ENCODE measurements around the gene TUBB4B. TPM values are rescaled to one million over a fixed set of nuclear protein-coding genes. Genes with fewer than 3 reads are reported as not detected.
"Not testable (repeated sequence)": the region's sequence is repeated elsewhere in the genome, so short reads cannot be mapped to it uniquely, and the experiment has no call there.

The TUBB4B gene
- total RNA-seq, 2 donors from 2014 or later = 332 to 432 TPM

GRCh38 chr9:137233143-137233980 is 7.7 kb upstream of the TUBB4B start:
- no peaks in the 10 kb centered on the region for H3K9me3 Mint-ChIP-seq
- H3K36me3 Mint-ChIP-seq = no peaks in the 10 kb centered on the region
- H3K4me3 Mint-ChIP-seq = no peak overlapping the region
- no peak overlapping the region for H3K27ac Mint-ChIP-seq
- H3K4me1 Mint-ChIP-seq (ENCODE audit: low read depth in 2 of 2) = peaks cover 0 to 3% of the 10 kb centered on the region in 2 donors
- peaks cover 0 to 6% of the 10 kb centered on the region in 2 donors for H3K27me3 Mint-ChIP-seq
- DNase-seq (ENCODE audit: low spot score) (no peak), ATAC-seq (no peak)

- ATAC-seq = no peak
- Mint-ChIP-seq H3K27me3 (peaks cover 0 to 6% of the 10 kb centered on the region in 2 donors), H3K27ac (no peak overlapping the region), H3K9me3 (no peaks in the 10 kb centered on the region), H3K36me3 (no peaks in the 10 kb centered on the region), H3K4me1 (ENCODE audit: low read depth in 2 of 2) (peaks cover 5 to 6% of the 10 kb centered on the region in 2 donors), H3K4me3 (no peak overlapping the region)
- no peak for DNase-seq (ENCODE audit: low spot score)
These were observed 6.9 kb upstream of the TUBB4B start for GRCh38 chr9:137234055-137234697.

GRCh38 chr9:137234758-137235423 is 6.2 kb upstream of the TUBB4B start:
- DNase-seq (ENCODE audit: low spot score) (no peak), ATAC-seq (no peak)
- Mint-ChIP-seq H3K4me1 (ENCODE audit: low read depth in 2 of 2) (peaks cover 5 to 6% of the 10 kb centered on the region in 2 donors), H3K27me3 (peaks cover 0 to 6% of the 10 kb centered on the region in 2 donors), H3K9me3 (no peaks in the 10 kb centered on the region), H3K36me3 (no peaks in the 10 kb centered on the region), H3K27ac (no peak overlapping the region), H3K4me3 (no peak overlapping the region)

- H3K27ac Mint-ChIP-seq = no peak overlapping the region
- peaks cover 5 to 6% of the 10 kb centered on the region in 2 donors for H3K4me1 Mint-ChIP-seq (ENCODE audit: low read depth in 2 of 2)
- H3K27me3 Mint-ChIP-seq = peaks cover 0 to 6% of the 10 kb centered on the region in 2 donors
- no peak for ATAC-seq
- H3K4me3 Mint-ChIP-seq = no peak overlapping the region
- H3K36me3 Mint-ChIP-seq = no peaks in the 10 kb centered on the region
- no peaks in the 10 kb centered on the region for H3K9me3 Mint-ChIP-seq
- no peak for DNase-seq (ENCODE audit: low spot score)
These were observed 5.5 kb upstream of the TUBB4B start for GRCh38 chr9:137235424-137236237.

GRCh38 chr9:137236238-137236935 is 4.7 kb upstream of the TUBB4B start:
- Mint-ChIP-seq H3K4me3 (no peak overlapping the region), H3K27ac (no peak overlapping the region), H3K27me3 (peaks cover 0 to 6% of the 10 kb centered on the region in 2 donors), H3K9me3 (no peaks in the 10 kb centered on the region), H3K4me1 (ENCODE audit: low read depth in 2 of 2) (peaks cover 5 to 9% of the 10 kb centered on the region in 2 donors), H3K36me3 (no peaks in the 10 kb centered on the region)
- ATAC-seq (peak; percentile 20 to 21), DNase-seq (ENCODE audit: low spot score) (peak; percentile 87)

- ATAC-seq (no peak), DNase-seq (ENCODE audit: low spot score) (no peak)
- no peak overlapping the region for H3K27ac Mint-ChIP-seq
- H3K4me3 Mint-ChIP-seq = no peak overlapping the region
- H3K36me3 Mint-ChIP-seq = no peaks in the 10 kb centered on the region
- H3K9me3 Mint-ChIP-seq = no peaks in the 10 kb centered on the region
- H3K27me3 Mint-ChIP-seq = peaks cover 0 to 6% of the 10 kb centered on the region in 2 donors
- H3K4me1 Mint-ChIP-seq (ENCODE audit: low read depth in 2 of 2) = peaks cover 5 to 9% of the 10 kb centered on the region in 2 donors
These were observed 4.1 kb upstream of the TUBB4B start for GRCh38 chr9:137236936-137237421.

- Mint-ChIP-seq H3K4me1 (ENCODE audit: low read depth in 2 of 2) (peaks cover 10 to 18% of the 10 kb centered on the region in 2 donors), H3K27ac (no peak overlapping the region), H3K27me3 (peaks cover 0 to 6% of the 10 kb centered on the region in 2 donors), H3K9me3 (no peaks in the 10 kb centered on the region), H3K36me3 (peaks cover 5% of the 10 kb centered on the region), H3K4me3 (no peak overlapping the region)
- DNase-seq (ENCODE audit: low spot score) (no peak), ATAC-seq (no peak)
These were observed 3.0 kb upstream of the TUBB4B start for GRCh38 chr9:137237759-137238726.

GRCh38 chr9:137239541-137240200 is 1.4 kb upstream of the TUBB4B start:
- not testable (repeated sequence) for DNase-seq (ENCODE audit: low spot score); H3K36me3 Mint-ChIP-seq; ATAC-seq; H3K9me3 Mint-ChIP-seq; H3K27me3 Mint-ChIP-seq
- peaks cover 15 to 22% of the 10 kb centered on the region in 2 donors for H3K4me1 Mint-ChIP-seq (ENCODE audit: low read depth in 2 of 2)
- peak overlapping the region; percentile 68 for H3K4me3 Mint-ChIP-seq
- peak overlapping the region; percentile 30 to 39 for H3K27ac Mint-ChIP-seq

GRCh38 chr9:137240318-137240840 is 708 bp upstream of the TUBB4B start:
- peak overlapping the region; percentile 81 to 92 for H3K27ac Mint-ChIP-seq
- ATAC-seq (peak; percentile 1 to 41), DNase-seq (ENCODE audit: low spot score) (no peak)
- H3K9me3 Mint-ChIP-seq = no peaks in the 10 kb centered on the region
- peaks cover 0 to under 1% of the 10 kb centered on the region in 2 donors for H3K27me3 Mint-ChIP-seq
- H3K4me3 Mint-ChIP-seq = peak overlapping the region; percentile 68
- peaks cover 15 to 22% of the 10 kb centered on the region in 2 donors for H3K4me1 Mint-ChIP-seq (ENCODE audit: low read depth in 2 of 2)
- peaks cover 5% of the 10 kb centered on the region for H3K36me3 Mint-ChIP-seq

- DNase-seq (ENCODE audit: low spot score) = peak; percentile 86
- peak; percentile 51 to 67 for ATAC-seq
- peaks cover 15 to 22% of the 10 kb centered on the region in 2 donors for H3K4me1 Mint-ChIP-seq (ENCODE audit: low read depth in 2 of 2)
- H3K9me3 Mint-ChIP-seq = no peaks in the 10 kb centered on the region
- peaks cover 5% of the 10 kb centered on the region for H3K36me3 Mint-ChIP-seq
- H3K27me3 Mint-ChIP-seq = no peaks in the 10 kb centered on the region
- H3K4me3 Mint-ChIP-seq = peak overlapping the region; percentile 88
- H3K27ac Mint-ChIP-seq = peak overlapping the region; percentile 81 to 92
These were observed 592 bp downstream of the TUBB4B start for GRCh38 chr9:137241490-137242268.
